ENCODE results near the gene BBS9.
"Not testable (repeated sequence)": the region's sequence is repeated elsewhere in the genome, so short reads cannot be mapped to it uniquely, and the experiment has no call there.

The BBS9 gene

DNA sequence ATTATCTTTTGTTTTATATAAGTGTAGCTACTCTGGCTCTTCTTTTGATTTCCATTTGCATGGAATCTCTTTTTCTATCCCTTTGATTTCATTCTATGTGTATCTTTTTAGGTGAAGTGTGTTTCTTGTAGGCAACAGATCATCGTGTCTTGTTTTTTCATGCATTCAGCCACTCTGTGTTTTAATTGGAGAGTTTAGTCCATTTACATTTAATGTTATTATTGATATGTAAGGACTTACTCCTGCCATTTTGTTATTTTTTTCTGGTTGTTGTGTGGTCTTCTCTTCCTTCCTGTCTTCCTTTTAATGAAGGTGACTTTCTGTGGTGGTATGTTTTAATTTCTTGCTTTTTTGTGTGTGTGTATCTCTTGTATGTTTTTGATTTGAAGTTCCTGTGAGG is 81.6 kb downstream of the BBS9 start:
- no peak for DNase-seq (ENCODE audit: low spot score in 2 of 2)
- Mint-ChIP-seq H3K36me3 (no peaks in the 10 kb centered on the region), H3K27ac (no peak overlapping the region), H3K4me1 (no peaks in the 10 kb centered on the region), H3K9me3 (peaks cover 23% of the 10 kb centered on the region), H3K4me3 (no peak overlapping the region)
- ATAC-seq = no peak

- Mint-ChIP-seq H3K9me3 (peaks cover 23% of the 10 kb centered on the region), H3K4me1 (no peaks in the 10 kb centered on the region), H3K4me3 (no peak overlapping the region), H3K36me3 (no peaks in the 10 kb centered on the region), H3K27ac (no peak overlapping the region)
- no peak for DNase-seq (ENCODE audit: low spot score in 2 of 2)
- no peak for ATAC-seq
These were observed 82.8 kb downstream of the BBS9 start for GRCh38 chr7:33212144-33212543.

- no peak for ATAC-seq
- H3K36me3 Mint-ChIP-seq = no peaks in the 10 kb centered on the region
- peaks cover 14% of the 10 kb centered on the region for H3K9me3 Mint-ChIP-seq
- no peak overlapping the region for H3K27ac Mint-ChIP-seq
- DNase-seq (ENCODE audit: low spot score in 2 of 2) = no peak
- no peaks in the 10 kb centered on the region for H3K4me1 Mint-ChIP-seq
- no peak overlapping the region for H3K4me3 Mint-ChIP-seq
These were observed 86.6 kb downstream of the BBS9 start for GRCh38 chr7:33215992-33216391.

DNA sequence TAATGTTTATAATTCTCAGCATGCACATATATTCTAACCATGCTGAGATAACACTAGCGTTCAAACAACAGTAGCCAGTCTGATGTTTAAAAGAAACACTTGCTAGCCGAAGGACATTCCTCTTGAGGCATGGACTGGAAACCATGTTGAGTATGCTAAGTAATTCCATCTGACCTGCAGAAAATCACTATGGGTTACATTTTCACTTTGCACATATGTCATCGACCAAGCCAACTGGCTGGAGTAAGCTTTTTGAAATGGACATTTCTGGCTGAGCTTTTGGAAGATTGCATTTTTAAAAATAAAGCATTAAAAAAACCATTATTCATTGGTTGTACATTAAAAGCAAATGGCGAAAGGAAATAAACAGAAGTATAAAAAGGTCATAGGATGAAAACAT is 88.2 kb downstream of the BBS9 start:
- H3K9me3 Mint-ChIP-seq = no peaks in the 10 kb centered on the region
- no peak overlapping the region for H3K4me3 Mint-ChIP-seq
- ATAC-seq = no peak

DNA sequence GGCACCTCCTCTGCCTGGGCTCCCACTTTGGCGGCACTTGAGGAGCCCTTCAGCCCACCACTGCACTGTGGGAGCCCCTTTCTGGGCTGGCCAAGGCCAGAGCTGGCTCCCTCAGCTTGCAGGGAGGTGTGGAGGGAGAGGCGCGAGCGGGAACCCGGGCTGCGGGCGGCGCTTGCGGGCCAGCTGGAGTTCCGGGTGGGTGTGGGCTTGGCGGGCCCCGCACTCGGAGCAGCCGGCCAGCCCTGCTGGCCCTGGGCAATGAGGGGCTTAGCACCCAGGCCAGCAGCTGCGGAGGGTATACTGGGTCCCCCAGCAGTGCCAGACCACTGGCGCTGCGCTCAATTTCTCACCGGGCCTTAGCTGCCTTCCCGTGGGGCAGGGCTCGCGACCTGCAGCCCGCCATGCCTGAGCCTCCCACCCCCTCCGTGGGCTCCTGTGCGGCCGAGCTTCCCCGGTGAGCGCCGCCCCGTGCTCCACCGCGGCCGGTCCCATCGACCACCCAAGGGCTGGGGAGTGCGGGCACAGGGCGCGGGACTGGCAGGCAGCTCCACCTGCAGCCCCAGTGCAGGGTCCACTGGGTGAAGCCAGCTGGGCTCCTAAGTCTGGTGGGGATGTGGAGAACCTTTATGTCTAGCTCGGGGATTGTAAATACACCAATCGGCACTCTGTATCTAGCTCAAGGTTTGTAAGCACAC is 89.6 kb downstream of the BBS9 start:
- H3K4me1 Mint-ChIP-seq; H3K36me3 Mint-ChIP-seq; H3K27ac Mint-ChIP-seq; ATAC-seq; DNase-seq (ENCODE audit: low spot score in 2 of 2); H3K9me3 Mint-ChIP-seq; H3K4me3 Mint-ChIP-seq: not testable (repeated sequence)

More for the DNA sequence above, 88.2 kb downstream of the BBS9 start:
- no peaks in the 10 kb centered on the region for H3K36me3 Mint-ChIP-seq
- DNase-seq (ENCODE audit: low spot score in 2 of 2) = no peak
- no peak overlapping the region for H3K27ac Mint-ChIP-seq
- H3K4me1 Mint-ChIP-seq = no peaks in the 10 kb centered on the region

DNA sequence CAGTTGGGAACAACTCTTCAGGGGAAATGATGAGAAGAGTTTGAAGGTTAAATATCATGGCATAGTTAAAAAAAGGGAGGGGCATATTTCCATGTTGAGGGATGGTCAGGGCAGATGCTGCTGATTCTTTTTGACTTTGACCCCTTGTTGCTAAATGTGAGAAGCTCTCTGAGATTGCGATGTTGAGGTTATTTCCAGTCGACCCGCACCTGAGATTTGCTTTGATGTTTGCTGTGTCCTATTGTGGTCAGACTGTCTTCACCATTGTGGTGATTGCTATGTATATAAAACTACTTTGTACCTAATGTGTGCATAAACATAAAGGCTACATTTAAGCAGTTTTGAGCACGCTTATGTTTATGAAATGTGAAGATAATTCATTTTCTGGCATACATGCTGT is 90.9 kb downstream of the BBS9 start:
- no peak for DNase-seq (ENCODE audit: low spot score in 2 of 2)
- Mint-ChIP-seq H3K4me3 (no peak overlapping the region), H3K27ac (no peak overlapping the region), H3K4me1 (no peaks in the 10 kb centered on the region), H3K36me3 (no peaks in the 10 kb centered on the region), H3K9me3 (no peaks in the 10 kb centered on the region)
- no peak for ATAC-seq

DNA sequence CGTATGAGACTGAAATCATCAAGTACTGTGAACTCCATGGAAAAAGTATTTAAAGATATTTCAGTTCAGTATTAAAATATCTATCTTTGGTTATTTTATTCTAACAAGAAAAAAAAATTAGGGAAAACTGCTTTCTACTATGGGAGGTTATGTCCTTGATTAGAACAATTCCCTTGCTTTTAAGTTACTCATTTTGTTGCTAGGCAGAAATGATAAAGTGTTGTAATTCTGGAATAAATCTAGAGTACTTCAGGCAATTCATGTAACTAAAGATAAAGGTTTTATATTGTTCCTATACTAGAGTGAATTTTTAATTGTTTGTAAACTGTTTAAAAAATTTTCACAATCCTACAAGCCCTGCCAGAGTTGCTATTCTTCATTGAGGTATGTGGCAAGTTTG is 92.0 kb downstream of the BBS9 start:
- Mint-ChIP-seq H3K4me3 (no peak overlapping the region), H3K9me3 (no peaks in the 10 kb centered on the region), H3K27ac (no peak overlapping the region), H3K4me1 (no peaks in the 10 kb centered on the region), H3K36me3 (no peaks in the 10 kb centered on the region)
- ATAC-seq = no peak
- no peak for DNase-seq (ENCODE audit: low spot score in 2 of 2)

DNA sequence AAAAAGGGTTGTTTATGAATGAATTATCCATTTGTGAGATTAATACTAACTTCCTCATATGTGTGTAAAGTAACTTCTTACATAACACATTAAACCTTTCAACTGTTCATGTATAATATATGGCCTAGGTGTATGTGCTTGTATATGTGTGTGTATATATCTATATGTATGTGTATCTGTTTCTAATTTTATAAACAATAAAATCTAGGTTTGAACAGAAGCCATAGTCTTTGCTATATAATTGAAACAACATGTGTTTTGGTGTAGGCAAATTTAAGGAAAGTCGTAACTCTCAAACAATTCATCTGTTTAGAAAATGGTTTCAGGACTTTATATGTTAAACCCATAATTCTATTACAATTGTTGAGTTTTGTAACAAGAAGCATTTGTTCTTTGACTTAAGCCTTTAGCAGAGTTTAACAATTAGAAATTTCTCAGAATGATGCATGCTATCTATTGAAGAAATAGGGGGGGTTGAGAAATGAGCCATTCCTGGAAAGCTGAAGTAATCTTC is 103.3 kb downstream of the BBS9 start:
- H3K4me1 Mint-ChIP-seq = no peaks in the 10 kb centered on the region
- ATAC-seq (no peak), DNase-seq (ENCODE audit: low spot score in 2 of 2) (no peak)
- no peaks in the 10 kb centered on the region for H3K9me3 Mint-ChIP-seq
- no peak overlapping the region for H3K4me3 Mint-ChIP-seq
- H3K36me3 Mint-ChIP-seq = no peaks in the 10 kb centered on the region
- H3K27ac Mint-ChIP-seq = no peak overlapping the region

DNA sequence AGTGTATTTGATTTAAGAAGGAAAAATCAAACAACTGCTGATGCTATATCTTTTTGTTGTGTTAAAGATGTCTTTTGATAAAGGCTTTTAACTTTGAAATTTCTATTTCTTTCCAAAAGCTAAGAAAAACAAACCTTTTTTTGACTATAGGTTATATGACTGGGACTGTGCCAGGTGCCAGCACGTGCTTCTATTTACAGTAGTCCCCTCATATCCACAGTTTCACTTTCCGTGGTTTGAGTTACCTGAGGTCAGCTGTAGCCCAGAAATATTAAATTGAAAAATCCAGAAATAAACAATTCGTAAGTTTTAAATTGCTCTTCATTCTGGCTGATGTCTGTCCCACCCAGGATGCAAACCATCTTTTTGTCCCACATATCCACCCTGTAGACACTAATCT is 104.3 kb downstream of the BBS9 start:
- H3K9me3 Mint-ChIP-seq = no peaks in the 10 kb centered on the region
- no peaks in the 10 kb centered on the region for H3K4me1 Mint-ChIP-seq
- no peaks in the 10 kb centered on the region for H3K36me3 Mint-ChIP-seq
- no peak for DNase-seq (ENCODE audit: low spot score in 2 of 2)
- H3K4me3 Mint-ChIP-seq = no peak overlapping the region
- H3K27ac Mint-ChIP-seq = no peak overlapping the region
- ATAC-seq = no peak

DNA sequence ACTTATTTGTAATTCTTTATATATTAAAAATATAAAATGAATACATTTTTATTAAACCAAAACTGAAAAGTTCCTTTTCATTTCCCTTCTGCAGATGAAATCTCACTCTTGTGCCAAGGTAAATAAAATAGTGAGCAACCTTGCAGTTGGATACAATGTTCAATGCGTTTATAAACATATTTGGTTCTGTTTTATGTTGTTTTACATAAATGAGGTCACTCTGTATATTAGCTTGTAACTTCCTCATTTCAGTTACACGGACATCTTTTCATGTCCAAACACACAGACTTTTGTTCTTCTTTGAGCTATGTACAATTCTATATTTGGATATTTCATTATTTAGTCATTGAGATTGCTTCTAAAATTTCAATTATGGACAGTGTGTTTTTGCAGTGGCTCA is 107.7 kb downstream of the BBS9 start:
- Mint-ChIP-seq H3K36me3 (no peaks in the 10 kb centered on the region), H3K9me3 (no peaks in the 10 kb centered on the region), H3K27ac (no peak overlapping the region), H3K4me3 (no peak overlapping the region), H3K4me1 (no peaks in the 10 kb centered on the region)
- DNase-seq (ENCODE audit: low spot score in 2 of 2) (no peak), ATAC-seq (no peak)

DNA sequence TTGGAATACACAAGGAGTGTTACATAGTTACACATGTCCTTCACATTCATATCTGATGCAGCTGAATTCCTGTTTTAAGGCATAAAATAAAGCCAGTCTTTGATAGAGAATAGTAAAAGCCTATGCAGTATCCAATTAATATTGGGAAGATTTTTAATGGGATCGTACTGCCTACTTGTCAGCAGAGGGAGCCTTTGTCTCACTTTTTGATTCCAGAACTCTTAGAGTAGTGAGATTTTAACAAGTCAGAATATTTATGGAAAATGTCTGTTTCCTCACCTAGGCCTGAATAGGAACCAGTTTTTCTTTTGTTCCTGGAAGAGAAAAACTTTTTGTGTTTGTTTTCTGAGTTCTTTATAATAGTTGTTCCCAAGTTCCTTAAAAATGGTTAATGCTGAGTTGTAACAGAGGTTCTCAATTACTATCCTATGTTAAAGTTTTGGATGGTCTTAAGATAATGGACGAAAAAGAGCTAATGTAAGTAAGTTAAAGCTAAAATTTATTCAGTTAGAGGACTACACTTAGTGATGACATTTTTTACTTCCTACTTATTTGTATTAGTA is 114.0 kb downstream of the BBS9 start:
- no peak for ATAC-seq
- no peaks in the 10 kb centered on the region for H3K4me1 Mint-ChIP-seq
- no peak overlapping the region for H3K4me3 Mint-ChIP-seq
- no peaks in the 10 kb centered on the region for H3K36me3 Mint-ChIP-seq
- DNase-seq (ENCODE audit: low spot score in 2 of 2) = no peak
- H3K9me3 Mint-ChIP-seq = no peaks in the 10 kb centered on the region
- no peak overlapping the region for H3K27ac Mint-ChIP-seq

DNA sequence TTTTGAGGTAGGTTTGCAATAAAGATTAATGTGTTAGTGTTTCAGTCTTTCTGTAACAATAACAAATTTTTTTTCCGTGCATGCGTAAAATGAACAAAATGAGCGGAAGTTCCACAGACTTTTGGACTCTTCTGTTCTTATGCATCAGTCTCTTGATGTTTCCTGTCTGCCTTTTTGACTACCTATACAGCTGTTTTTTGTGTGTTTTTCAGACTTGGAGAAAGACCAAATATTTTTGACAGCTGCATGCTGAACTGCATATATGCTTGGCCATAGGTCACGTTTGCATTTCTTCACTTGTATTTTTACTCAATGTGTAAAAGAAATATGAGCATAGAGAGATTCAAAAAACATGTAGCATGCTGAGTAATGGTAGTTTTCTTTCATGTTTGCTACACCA is 119.3 kb downstream of the BBS9 start:
- ATAC-seq (no peak), DNase-seq (ENCODE audit: low spot score in 2 of 2) (no peak)
- Mint-ChIP-seq H3K4me3 (no peak overlapping the region), H3K36me3 (no peaks in the 10 kb centered on the region), H3K27ac (no peak overlapping the region), H3K4me1 (no peaks in the 10 kb centered on the region), H3K9me3 (peaks cover 3% of the 10 kb centered on the region)

DNA sequence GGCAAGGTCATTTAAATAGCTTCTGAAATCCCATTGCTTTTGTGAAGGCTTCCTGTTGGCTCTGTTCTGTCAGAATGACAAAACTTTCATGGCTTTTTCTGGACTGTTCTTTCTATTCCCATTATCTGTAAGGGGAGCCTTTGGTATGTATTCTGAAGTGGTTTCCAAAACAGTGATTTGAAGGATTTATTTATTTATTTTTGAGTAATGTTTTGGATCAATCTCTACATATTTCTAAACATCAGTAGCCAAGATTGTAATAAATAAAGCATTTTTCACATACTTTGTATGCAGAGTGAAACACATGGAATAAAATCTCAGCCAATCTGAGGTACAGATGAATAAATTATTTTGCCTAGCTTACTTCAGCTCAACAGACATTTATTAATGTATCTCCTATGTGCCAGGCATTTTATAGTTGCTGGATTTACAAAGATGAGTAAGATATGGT is 121.1 kb downstream of the BBS9 start:
- Mint-ChIP-seq H3K4me3 (no peak overlapping the region), H3K4me1 (no peaks in the 10 kb centered on the region), H3K27ac (no peak overlapping the region), H3K9me3 (peaks cover 3% of the 10 kb centered on the region), H3K36me3 (no peaks in the 10 kb centered on the region)
- ATAC-seq (no peak), DNase-seq (ENCODE audit: low spot score in 2 of 2) (no peak)

DNA sequence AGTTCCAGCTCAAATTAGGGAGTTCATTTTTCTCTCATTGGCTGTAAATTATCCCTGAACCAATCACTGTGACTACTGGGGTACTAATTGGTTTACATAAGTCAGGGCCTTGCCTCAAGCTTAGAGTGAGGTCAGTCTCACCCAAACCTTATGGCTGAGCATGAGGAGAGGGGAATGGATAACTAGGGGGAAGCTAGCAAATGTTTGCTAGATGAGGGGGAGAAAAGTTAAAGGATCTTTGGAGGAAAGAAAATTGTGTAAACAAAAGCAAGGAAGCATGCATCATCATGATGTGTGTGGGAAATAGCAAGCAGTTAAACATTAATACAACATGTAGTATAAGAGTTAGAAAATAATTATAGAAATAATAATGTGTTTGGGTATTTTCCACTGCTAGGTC is 121.9 kb downstream of the BBS9 start:
- Mint-ChIP-seq H3K4me1 (no peaks in the 10 kb centered on the region), H3K27ac (no peak overlapping the region), H3K9me3 (peaks cover 3% of the 10 kb centered on the region), H3K4me3 (no peak overlapping the region), H3K36me3 (no peaks in the 10 kb centered on the region)
- DNase-seq (ENCODE audit: low spot score in 2 of 2) = no peak
- no peak for ATAC-seq

DNA sequence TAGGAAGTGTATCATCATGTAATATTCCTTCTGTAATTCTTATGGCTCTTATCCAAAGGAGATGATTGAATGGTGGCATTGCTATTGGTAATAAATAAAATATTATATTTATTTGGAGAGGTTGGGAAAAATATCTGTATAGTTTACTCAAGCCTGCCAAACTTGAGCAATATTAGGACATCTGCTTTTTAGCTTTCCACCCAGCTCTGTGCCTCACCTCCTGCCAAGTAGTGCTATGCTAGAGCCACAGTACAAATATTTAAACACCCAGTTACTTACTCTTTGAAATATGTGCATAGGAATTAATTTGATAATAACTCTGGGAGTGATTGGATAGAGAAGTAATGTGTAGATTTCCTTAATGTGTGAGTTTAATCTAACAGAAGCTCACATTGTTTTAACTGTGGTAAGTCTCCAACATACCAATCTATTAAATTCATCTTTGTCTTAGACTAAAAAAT is 129.2 kb downstream of the BBS9 start:
- H3K27ac Mint-ChIP-seq = no peak overlapping the region
- H3K4me3 Mint-ChIP-seq = no peak overlapping the region
- DNase-seq (ENCODE audit: low spot score in 2 of 2) (no peak), ATAC-seq (no peak)
- no peaks in the 10 kb centered on the region for H3K9me3 Mint-ChIP-seq
- H3K36me3 Mint-ChIP-seq = no peaks in the 10 kb centered on the region
- H3K4me1 Mint-ChIP-seq = peaks cover 13% of the 10 kb centered on the region

GRCh38 chr7:33261585-33261984 is 132.2 kb downstream of the BBS9 start:
- Mint-ChIP-seq H3K9me3 (no peaks in the 10 kb centered on the region), H3K4me1 (peaks cover 13% of the 10 kb centered on the region), H3K36me3 (no peaks in the 10 kb centered on the region), H3K4me3 (no peak overlapping the region), H3K27ac (peak overlapping the region; percentile 5)
- ATAC-seq (peak; percentile 99), DNase-seq (ENCODE audit: low spot score in 2 of 2) (no peak)

Measured in stimulated activated effector memory CD8-positive, alpha-beta T cell treated with anti-CD3 and anti-CD28 coated beads, Interleukin-12 subunit alpha, Interleukin-12 subunit beta, amount 100 ng/mL, for 72 hours (primary cell).